Gastrocnemius medialis (tissue), 4 donors: Measurements from ENCODE around the gene SLC6A17. TPM values are rescaled to one million over a fixed set of nuclear protein-coding genes. Genes with fewer than 3 reads are reported as not detected.

ENCODE experiments used
- ATAC-seq, 2 donors: fragments of 150-250 bp; one replicate each; pipeline ENCODE4 v1.9.1; 2016
- DNase-seq, 2 donors: peaks; one replicate each; pipeline ENCODE4 v3.0.0-alpha.2; 2019
- H3K27ac ChIP-seq, 4 donors: fragments of 200-600 bp; sonication (generic); 1 replicate in 1 of 4; 2 replicates in 3 of 4; pipeline ENCODE4 v1.5.1; 2016 to 2018; ENCODE audit warnings: mild to moderate bottlenecking in 2 of 4, moderate library complexity in 1 of 4
- H3K27me3 ChIP-seq, 3 donors: fragments of 200-600 bp; sonication (generic) in 2 of 3; 1 replicate in 1 of 3; 2 replicates in 2 of 3; pipeline versions ENCODE4 v1.5.1 to v1.6.0; 2016 to 2019; ENCODE audit warnings: mild to moderate bottlenecking in 1 of 3, moderate library complexity in 1 of 3
- H3K36me3 ChIP-seq, 2 donors: fragments of 200-600 bp; sonication (generic) in 1 of 2; one replicate each; pipeline ENCODE4 v1.5.1; 2017 to 2018
- H3K4me1 ChIP-seq, 2 donors: fragments of 200-600 bp; sonication (generic) in 1 of 2; one replicate each; pipeline ENCODE4 v1.5.1; 2016 to 2017; ENCODE audit warnings: mild to moderate bottlenecking in 2 of 2
- H3K4me3 ChIP-seq, 4 donors: fragments of 200-600 bp; sonication (generic) in 3 of 4; 1 replicate in 1 of 4; 2 replicates in 3 of 4; pipeline ENCODE4 v1.5.1; 2016 to 2019; ENCODE audit warnings: mild to moderate bottlenecking in 2 of 4
- H3K9me3 ChIP-seq, 3 donors: fragments of 200-600 bp; sonication (generic) in 2 of 3; 1 replicate in 1 of 3; 2 replicates in 2 of 3; pipeline ENCODE4 v1.5.1; 2016 to 2019
- POLR2A ChIP-seq, 2 donors: fragments of 450-650 bp; IDR thresholded peaks; one replicate each; pipeline ENCODE4 v1.6.1; 2017; ENCODE audit warnings: antibody characterized with exemption in 2 of 2, mild to moderate bottlenecking in 2 of 2, moderate library complexity in 2 of 2
- in situ Hi-C, 4 donors: fragments of 200-750 bp; cut with MboI; loops; one replicate each; pipeline versions ENCODE4 v1.15.0 to v1.8.0; 2017; ENCODE audit warnings: low sequenced_read_pairs in 4 of 4
- intact Hi-C: fragments of 100-400 bp; cut with DNase I; formaldehyde crosslinking; loops from one replicate; pipeline ENCODE4 v1.15.1; 2023; ENCODE audit warnings: low total_unique reads
- total RNA-seq, 4 donors: library from RNA; depleted of rRNA; stranded (reverse); fragments of >200 nt; gene quantifications; one replicate each; pipeline versions ENCODE4 v1.1.0 to v1.2.3, GENCODE V29; 2016
- TF ChIP-seq, protein P1 (sequence below), 5 experiments: fragments of 450-650 bp in 3 of 5; fragments of 200-600 bp in 2 of 5; sonication (generic) in 2 of 5; IDR thresholded peaks in 4 of 5; conservative IDR thresholded peaks in 1 of 5; 1 replicate in 4 of 5; 2 replicates in 1 of 5; pipeline ENCODE4 v1.5.1; 2016 to 2019; ENCODE audit warnings: antibody characterized with exemption in 5 of 5, mild to moderate bottlenecking in 3 of 5, moderate library complexity in 3 of 5

The SLC6A17 gene
- total RNA-seq, 4 donors from 2014 or later = 0.02 to 0.03 TPM; not detected in 2

DNA sequence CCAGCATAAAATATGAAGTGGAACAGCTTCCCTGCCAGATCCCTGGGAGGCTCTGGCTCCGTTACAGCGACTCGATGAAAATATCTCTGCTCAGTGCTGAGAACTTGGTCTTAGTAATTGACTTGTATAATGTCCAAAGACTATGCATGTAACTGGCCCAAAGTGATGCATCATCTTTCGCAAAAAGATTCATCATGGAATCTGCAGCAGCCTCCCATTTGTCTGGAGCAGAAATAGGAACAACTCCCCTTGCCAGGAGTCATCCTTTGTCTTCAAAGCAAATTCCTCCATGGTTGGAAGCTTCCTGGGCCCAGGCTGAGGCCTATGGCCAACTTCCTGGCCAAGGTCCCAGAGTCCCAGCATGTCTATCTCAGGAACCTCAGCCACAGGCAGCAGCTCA is 16.9 kb upstream of the SLC6A17 start:
- Histone ChIP-seq H3K27ac (no peak overlapping the region), H3K4me3 (no peak overlapping the region), H3K9me3 (no peaks in the 10 kb centered on the region), H3K36me3 (no peaks in the 10 kb centered on the region), H3K27me3 (peaks cover 17 to 24% (median 19%) of the 10 kb centered on the region in 3 donors), H3K4me1 (no peaks in the 10 kb centered on the region)
- no peak for TF ChIP-seq POLR2A (IDR thresholded peaks at IDR 0.05)
- TF ChIP-seq, protein P1, sequence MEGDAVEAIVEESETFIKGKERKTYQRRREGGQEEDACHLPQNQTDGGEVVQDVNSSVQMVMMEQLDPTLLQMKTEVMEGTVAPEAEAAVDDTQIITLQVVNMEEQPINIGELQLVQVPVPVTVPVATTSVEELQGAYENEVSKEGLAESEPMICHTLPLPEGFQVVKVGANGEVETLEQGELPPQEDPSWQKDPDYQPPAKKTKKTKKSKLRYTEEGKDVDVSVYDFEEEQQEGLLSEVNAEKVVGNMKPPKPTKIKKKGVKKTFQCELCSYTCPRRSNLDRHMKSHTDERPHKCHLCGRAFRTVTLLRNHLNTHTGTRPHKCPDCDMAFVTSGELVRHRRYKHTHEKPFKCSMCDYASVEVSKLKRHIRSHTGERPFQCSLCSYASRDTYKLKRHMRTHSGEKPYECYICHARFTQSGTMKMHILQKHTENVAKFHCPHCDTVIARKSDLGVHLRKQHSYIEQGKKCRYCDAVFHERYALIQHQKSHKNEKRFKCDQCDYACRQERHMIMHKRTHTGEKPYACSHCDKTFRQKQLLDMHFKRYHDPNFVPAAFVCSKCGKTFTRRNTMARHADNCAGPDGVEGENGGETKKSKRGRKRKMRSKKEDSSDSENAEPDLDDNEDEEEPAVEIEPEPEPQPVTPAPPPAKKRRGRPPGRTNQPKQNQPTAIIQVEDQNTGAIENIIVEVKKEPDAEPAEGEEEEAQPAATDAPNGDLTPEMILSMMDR (IDR thresholded peaks at IDR 0.05 in 4 of 5, conservative IDR thresholded peaks at IDR 0.05 in 1 of 5) = no peak
- no peak for ATAC-seq
- DNase-seq = no peak
- in situ Hi-C loops (no loop called here), intact Hi-C loops (no loop called here)

DNA sequence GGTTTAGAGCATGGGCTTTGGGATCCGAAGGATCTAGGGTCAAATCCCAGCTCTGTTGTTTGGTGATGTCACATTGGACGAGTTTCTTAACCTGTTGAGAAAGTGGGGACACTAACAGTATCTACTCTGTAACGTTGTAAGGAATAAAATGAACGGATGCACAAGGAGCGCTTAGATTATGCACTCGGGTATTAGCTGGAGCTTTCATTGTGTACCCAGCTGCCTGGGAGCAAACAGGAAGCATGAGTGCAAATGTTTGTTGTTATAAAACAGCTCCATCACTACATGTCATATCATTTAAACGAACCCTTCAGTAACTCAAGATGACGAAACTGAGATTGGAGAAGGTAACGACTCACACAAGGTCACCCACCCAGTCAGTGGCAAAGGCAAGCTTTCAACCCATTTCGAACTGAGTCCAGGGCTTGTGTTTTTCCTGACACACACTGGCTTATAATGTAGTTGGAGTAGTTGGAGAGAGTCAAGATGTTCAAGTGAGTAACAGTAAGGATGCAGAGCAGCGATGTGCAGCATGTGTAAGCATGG is 16.2 kb upstream of the SLC6A17 start:
- DNase-seq (no peak), ATAC-seq (no peak)
- Histone ChIP-seq H3K9me3 (no peaks in the 10 kb centered on the region), H3K27me3 (peaks cover 19 to 28% (median 20%) of the 10 kb centered on the region in 3 donors), H3K36me3 (no peaks in the 10 kb centered on the region), H3K4me3 (no peak overlapping the region), H3K4me1 (no peaks in the 10 kb centered on the region), H3K27ac (no peak overlapping the region)
- in situ Hi-C loops (no loop called here), intact Hi-C loops (no loop called here)
- no peak for TF ChIP-seq POLR2A (IDR thresholded peaks at IDR 0.05)
- TF ChIP-seq, protein P1 (IDR thresholded peaks at IDR 0.05 in 4 of 5, conservative IDR thresholded peaks at IDR 0.05 in 1 of 5) = no peak

DNA sequence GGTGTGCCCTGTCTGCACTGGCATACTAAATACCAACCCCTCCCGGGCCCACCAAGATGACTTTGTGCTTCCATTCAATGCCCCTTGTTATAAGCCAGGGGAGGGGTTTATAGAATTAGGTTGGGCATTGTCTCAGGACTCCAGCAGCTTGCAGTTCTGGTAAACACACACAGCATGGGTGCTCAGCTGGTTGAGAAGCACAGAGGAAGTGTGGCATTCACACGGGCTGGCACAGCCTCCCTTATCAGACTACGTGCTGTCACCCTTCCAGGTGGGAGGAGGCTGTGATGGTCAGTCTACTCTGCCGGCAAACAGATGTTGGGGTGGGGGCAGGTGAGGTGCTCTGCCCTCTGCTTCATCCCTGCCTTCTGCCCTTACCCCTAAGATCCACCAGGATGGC is 15.0 kb upstream of the SLC6A17 start:
- DNase-seq (no peak), ATAC-seq (no peak)
- intact Hi-C loops = no loop called here
- H3K27me3 ChIP-seq = peaks cover 14 to 32% (median 24%) of the 10 kb centered on the region in 3 donors
- H3K4me1 ChIP-seq = no peaks in the 10 kb centered on the region
- no peak overlapping the region for H3K27ac ChIP-seq
- in situ Hi-C loops = no loop called here
- H3K36me3 ChIP-seq = no peaks in the 10 kb centered on the region
- no peaks in the 10 kb centered on the region for H3K9me3 ChIP-seq
- TF ChIP-seq, protein P1 (IDR thresholded peaks at IDR 0.05 in 4 of 5, conservative IDR thresholded peaks at IDR 0.05 in 1 of 5) = no peak
- TF ChIP-seq POLR2A (IDR thresholded peaks at IDR 0.05) = no peak
- no peak overlapping the region for H3K4me3 ChIP-seq

DNA sequence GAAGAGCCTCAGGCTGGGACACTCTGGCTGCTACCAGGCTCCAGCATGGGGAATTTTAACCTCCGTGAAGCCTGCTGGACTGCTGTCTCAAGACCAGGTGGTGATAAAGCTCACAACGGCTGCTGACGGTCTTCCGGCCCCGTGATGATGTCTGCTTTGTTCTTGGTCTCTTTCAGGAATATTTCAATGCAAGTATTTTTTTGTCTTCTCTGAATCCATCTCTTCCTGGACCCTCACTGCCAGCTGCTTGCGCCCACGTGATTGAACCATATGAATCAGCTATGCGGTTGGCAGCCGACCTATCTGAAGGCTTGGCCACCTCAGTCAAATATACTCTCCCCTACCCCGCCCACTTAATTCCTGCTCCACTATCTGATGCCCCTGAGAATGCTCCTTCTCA is 14.6 kb upstream of the SLC6A17 start:
- Histone ChIP-seq H3K9me3 (no peaks in the 10 kb centered on the region), H3K27ac (no peak overlapping the region), H3K4me3 (no peak overlapping the region), H3K36me3 (no peaks in the 10 kb centered on the region), H3K4me1 (no peaks in the 10 kb centered on the region), H3K27me3 (peaks cover 9 to 29% (median 20%) of the 10 kb centered on the region in 3 donors)
- no peak for ATAC-seq
- in situ Hi-C loops = no loop called here
- no peak for TF ChIP-seq POLR2A (IDR thresholded peaks at IDR 0.05)
- TF ChIP-seq, protein P1 (IDR thresholded peaks at IDR 0.05 in 4 of 5, conservative IDR thresholded peaks at IDR 0.05 in 1 of 5) = no peak
- intact Hi-C loops = no loop called here
- DNase-seq = no peak

DNA sequence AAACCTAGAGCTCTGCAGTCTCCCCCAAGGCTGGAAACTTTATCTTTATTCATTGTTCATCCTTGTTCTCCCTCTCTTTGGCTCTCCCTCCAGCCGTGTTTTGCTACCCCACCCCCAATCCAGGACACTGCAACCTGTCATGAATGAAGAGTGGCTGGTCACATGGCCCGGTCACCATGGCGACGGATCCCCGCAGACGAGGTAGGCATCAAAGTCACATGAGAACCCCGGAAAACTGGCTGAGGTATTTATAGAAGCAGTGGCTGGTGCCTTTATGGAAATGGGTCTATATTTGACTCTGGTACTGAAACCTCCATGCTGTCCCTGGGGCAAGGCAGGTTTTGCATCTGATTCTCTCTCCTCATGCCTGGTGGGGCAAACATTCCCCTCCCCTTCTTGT is 13.4 kb upstream of the SLC6A17 start:
- no peaks in the 10 kb centered on the region for H3K36me3 ChIP-seq
- H3K27me3 ChIP-seq = peaks cover 12 to 32% (median 16%) of the 10 kb centered on the region in 3 donors
- DNase-seq (no peak), ATAC-seq (no peak)
- H3K9me3 ChIP-seq = no peaks in the 10 kb centered on the region
- H3K4me3 ChIP-seq = no peak overlapping the region
- in situ Hi-C loops = no loop called here
- H3K27ac ChIP-seq = no peak overlapping the region
- intact Hi-C loops = no loop called here
- no peaks in the 10 kb centered on the region for H3K4me1 ChIP-seq
- TF ChIP-seq POLR2A (IDR thresholded peaks at IDR 0.05) = no peak
- TF ChIP-seq, protein P1 (IDR thresholded peaks at IDR 0.05 in 4 of 5, conservative IDR thresholded peaks at IDR 0.05 in 1 of 5) = no peak
